A673 (cell line): Measurements from ENCODE around the gene SRSF10. TPM values are rescaled to one million over a fixed set of nuclear protein-coding genes. Genes with fewer than 3 reads are reported as not detected.

Source experiments
- BruUV-seq: library from RNA; stranded (reverse); fragments of 400-500 nt; replicated peaks from 2 replicates; lab custom pipeline; 2021; lab: Mats Ljungman, UMichigan
- CTCF ChIA-PET: fragments of 300-600 bp; sonication (Branson Sonifier 250); formaldehyde crosslinking; loops from one replicate; lab custom pipeline; 2022; ENCODE audit warnings: antibody characterized with exemption; lab: Charles Lee
- POLR2A ChIA-PET: fragments of 300-600 bp; sonication (Branson Sonifier 250); formaldehyde crosslinking; loops from one replicate; lab custom pipeline; 2022; ENCODE audit warnings: antibody characterized with exemption; ENCODE audit not compliant: low non-redundant PET; lab: Charles Lee
- DNase-seq: peaks from one replicate; pipeline ENCODE4 v3.0.0-alpha.2; 2015; ENCODE audit warnings: low spot score
- H3K27ac ChIP-seq: fragments of 200-600 bp; sonication (generic); 2 replicates; pipeline ENCODE4 v1.5.1; 2016; ENCODE audit warnings: mixed run types, low read depth, mild to moderate bottlenecking, mixed read lengths, antibody characterized with exemption, low read length; ENCODE audit not compliant: poor library complexity, severe bottlenecking
- H3K27me3 ChIP-seq: fragments of 200-600 bp; sonication (generic); replicated peaks from 2 replicates; pipeline ENCODE4 v1.6.1; 2017; ENCODE audit warnings: mixed run types, low read depth, mild to moderate bottlenecking, mixed read lengths, antibody characterized with exemption, low read length; ENCODE audit not compliant: insufficient read depth, poor library complexity
- H3K36me3 ChIP-seq: fragments of 200-600 bp; sonication (generic); 2 replicates; pipeline ENCODE4 v1.6.1; 2016; ENCODE audit warnings: mixed run types, mild to moderate bottlenecking, mixed read lengths, antibody characterized with exemption, low read length; ENCODE audit not compliant: insufficient read depth, poor library complexity, severe bottlenecking
- H3K4me1 ChIP-seq: fragments of 200-600 bp; sonication (generic); 2 replicates; pipeline ENCODE4 v1.6.1; 2017; ENCODE audit warnings: mixed run types, mild to moderate bottlenecking, mixed read lengths, antibody characterized with exemption, low read length; ENCODE audit not compliant: insufficient read depth, poor library complexity, severe bottlenecking
- H3K4me3 ChIP-seq: fragments of 200-600 bp; sonication (generic); 2 replicates; pipeline ENCODE4 v1.5.1; 2016; ENCODE audit warnings: low read depth, mixed run types, mild to moderate bottlenecking, mixed read lengths, low read length; ENCODE audit not compliant: poor library complexity, severe bottlenecking
- H3K9me3 ChIP-seq: fragments of 200-600 bp; sonication (generic); 2 replicates; pipeline ENCODE4 v1.6.1; 2016; ENCODE audit warnings: mixed run types, low read depth, mild to moderate bottlenecking, mixed read lengths, antibody characterized with exemption, low read length; ENCODE audit not compliant: poor library complexity, severe bottlenecking
- CTCF ChIP-seq: fragments of 300-800, 200-600 bp; sonication (generic); conservative IDR thresholded peaks from 2 replicates; pipeline ENCODE4 v1.5.1; 2017; ENCODE audit warnings: low read depth, mild to moderate bottlenecking, antibody characterized with exemption, low read length, moderate library complexity, mixed read lengths
- EZH2 ChIP-seq: fragments of 200-600 bp; sonication (generic); IDR thresholded peaks from 2 replicates; pipeline ENCODE4 v1.6.1; 2017; ENCODE audit warnings: borderline replicate concordance, low read depth, mild to moderate bottlenecking, mixed read lengths, antibody characterized with exemption, low read length; ENCODE audit not compliant: poor library complexity, severe bottlenecking
- intact Hi-C: fragments of 100-400 bp; cut with micrococcal nuclease; formaldehyde crosslinking; loops from one replicate; pipeline ENCODE4 v1.10.0; 2022; ENCODE audit not compliant: unreplicated experiment
- total RNA-seq: library from RNA; stranded (reverse); gene quantifications from 2 replicates; pipeline ENCODE4 v1.2.3, GENCODE V29; 2021

SRSF10 gene
- total RNA-seq, 1 experiment from 2014 or later = 218 TPM

- Histone ChIP-seq H3K27ac (peak overlapping the region; percentile 99), H3K27me3 (no peaks in the 10 kb centered on the region), H3K36me3 (peaks cover 49% of the 10 kb centered on the region), H3K4me3 (peak overlapping the region; percentile 72), H3K9me3 (no peaks in the 10 kb centered on the region), H3K4me1 (peaks cover 35% of the 10 kb centered on the region)
- intact Hi-C loops = no loop called here
- no TSS peak for BruUV-seq
- TF ChIP-seq CTCF = no peak
- CTCF ChIA-PET = no interaction called here
- POLR2A ChIA-PET = no interaction called here
- DNase-seq = no peak
Observed at GRCh38 chr1:23978805-23979204, 1.3 kb downstream of the SRSF10 start.

- peaks cover 35% of the 10 kb centered on the region for H3K4me1 ChIP-seq
- no TSS peak for BruUV-seq
- ChIA-PET POLR2A (no interaction called here), CTCF (no interaction called here)
- intact Hi-C loops = no loop called here
- no peaks in the 10 kb centered on the region for H3K27me3 ChIP-seq
- H3K27ac ChIP-seq = no peak overlapping the region
- H3K4me3 ChIP-seq = peak overlapping the region; percentile 72
- no peak for DNase-seq
- peaks cover 58% of the 10 kb centered on the region for H3K36me3 ChIP-seq
- TF ChIP-seq EZH2 (no peak), CTCF (no peak)
- no peaks in the 10 kb centered on the region for H3K9me3 ChIP-seq
Observed at GRCh38 chr1:23977854-23978191, 2.3 kb downstream of the SRSF10 start.

GRCh38 chr1:23977187-23977853 lies 2.8 kb downstream of the SRSF10 start:
- Histone ChIP-seq H3K4me3 (peak overlapping the region; percentile 72), H3K4me1 (peaks cover 35% of the 10 kb centered on the region), H3K27ac (peak overlapping the region; percentile 24), H3K27me3 (no peaks in the 10 kb centered on the region), H3K36me3 (peaks cover 60% of the 10 kb centered on the region), H3K9me3 (no peaks in the 10 kb centered on the region)
- TF ChIP-seq CTCF = no peak
- no peak for TF ChIP-seq EZH2
- no peak for DNase-seq
- intact Hi-C loops = no loop called here
- POLR2A ChIA-PET = interaction anchor here (0.5 kb wide), 1 partner anchor 40 kb away, joined by 3 read pairs; no protein-coding TSS in a partner anchor
- CTCF ChIA-PET = no interaction called here
- BruUV-seq = no TSS peak
